Occipital lobe (tissue), 2 donors: ENCODE measurements around the gene COMMD9. TPM values are rescaled to one million over a fixed set of nuclear protein-coding genes. Genes with fewer than 3 reads are reported as not detected.
A peak's percentile ranks its signal among the peaks of the same experiment; 100 is the strongest.

Source experiments
- DNase-seq: peaks from one replicate; lab custom pipeline; 2025; lab: John Stamatoyannopoulos, UW
- total RNA-seq: library from RNA; depleted of rRNA; stranded (reverse); fragments of >200 nt; gene quantifications from one replicate; pipeline ENCODE4 v1.2.3, GENCODE V29; 2014

The COMMD9 gene
- total RNA-seq, 1 donor from 2014 or later, result 51.3 TPM

- no peak for DNase-seq
Observed at GRCh38 chr11:36296884-36297543, 7.8 kb upstream of the COMMD9 start.

GRCh38 chr11:36295926-36296325, 6.7 kb upstream of the COMMD9 start, which contains the start of gene PRR5L:
TSS of gene PRR5L (plus strand) at chr11:36296288. CDS start at chr11:36401122, 104,834 bp downstream.
- DNase-seq, result peak; percentile 37

GRCh38 chr11:36292311-36292722, 3.1 kb upstream of the COMMD9 start:
- no peak for DNase-seq

GRCh38 chr11:36288442-36289225, 590 bp downstream of the COMMD9 start:
- no peak for DNase-seq

- DNase-seq, result no peak
Observed at GRCh38 chr11:36282926-36283325, 6.3 kb downstream of the COMMD9 start.

DNA sequence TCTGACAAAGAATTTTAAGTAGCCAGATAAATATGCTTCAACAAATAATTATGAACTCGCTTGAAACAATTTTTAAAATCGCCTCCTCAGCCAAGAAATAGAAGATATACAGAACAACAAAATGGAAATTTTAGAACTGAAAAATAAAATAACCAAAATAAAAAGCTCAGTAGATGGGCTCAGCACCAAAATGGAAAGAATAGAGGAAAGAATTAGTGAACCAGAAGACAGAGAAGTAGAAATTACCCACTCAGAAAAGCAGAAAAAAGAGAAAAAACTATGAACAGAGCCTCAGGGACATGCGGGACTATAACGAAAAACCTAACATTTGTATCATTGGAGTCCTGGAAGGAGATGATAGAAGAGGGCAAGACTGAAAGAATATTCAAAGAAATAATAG, 7.4 kb downstream of the COMMD9 start:
- DNase-seq, result no peak

DNA sequence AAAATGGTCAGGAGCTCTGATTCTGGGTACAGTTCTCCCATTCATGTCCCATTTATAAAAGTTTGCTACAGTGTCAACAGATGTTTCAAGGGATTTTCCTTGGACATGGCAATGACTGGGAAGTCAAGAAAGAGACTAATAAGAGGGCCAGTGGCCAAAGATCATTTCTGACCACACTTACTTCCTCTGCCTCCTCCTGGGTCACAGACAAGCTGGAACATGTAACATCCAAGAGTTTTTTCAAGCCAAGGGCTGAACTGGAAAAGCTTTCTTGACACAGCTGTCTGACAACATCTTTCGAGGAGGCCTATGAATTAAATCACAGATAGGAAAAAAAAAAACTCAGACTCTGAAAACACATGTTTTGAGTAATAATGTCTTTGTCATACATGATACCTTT, 8.7 kb downstream of the COMMD9 start:
- DNase-seq, result no peak

DNA sequence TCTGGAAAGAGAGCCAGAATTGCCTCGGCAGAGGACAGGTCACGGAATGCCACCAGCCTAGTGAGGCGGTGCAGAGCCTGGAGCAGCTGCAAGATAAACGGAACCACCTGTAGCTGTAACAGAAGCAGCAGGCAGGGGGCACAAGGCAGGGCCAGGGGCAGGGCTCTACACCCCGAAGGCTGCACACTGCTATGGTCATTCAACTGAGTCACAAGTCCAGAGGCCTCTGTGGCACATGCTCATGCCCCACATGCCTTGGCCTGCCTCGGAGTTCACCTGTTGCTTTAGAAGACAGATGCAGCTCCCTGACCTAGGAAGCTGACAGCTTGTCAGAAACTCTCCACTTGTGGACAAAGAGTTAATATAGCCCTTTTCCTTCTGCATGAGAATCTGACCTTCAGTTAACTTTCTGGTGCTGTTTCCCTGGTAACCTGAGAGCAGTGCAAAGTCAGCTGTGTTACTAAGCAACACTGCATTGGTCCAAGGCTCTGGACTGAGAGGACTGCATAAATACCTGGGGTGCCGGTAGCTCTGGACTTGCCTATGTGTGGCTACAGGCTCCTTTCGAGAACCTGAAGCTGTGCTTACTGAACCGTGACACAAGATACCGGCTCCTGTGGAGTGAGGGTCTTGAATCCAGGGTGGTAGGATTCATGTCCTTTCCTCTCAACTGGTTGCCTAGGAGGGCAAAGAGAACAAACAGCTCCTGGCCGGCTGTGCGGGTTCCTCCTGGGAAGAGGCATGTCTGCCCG, 10.5 kb downstream of the COMMD9 start:
- no peak for DNase-seq

GRCh38 chr11:36274414-36274813, 14.8 kb downstream of the COMMD9 start:
- DNase-seq, result no peak

DNA sequence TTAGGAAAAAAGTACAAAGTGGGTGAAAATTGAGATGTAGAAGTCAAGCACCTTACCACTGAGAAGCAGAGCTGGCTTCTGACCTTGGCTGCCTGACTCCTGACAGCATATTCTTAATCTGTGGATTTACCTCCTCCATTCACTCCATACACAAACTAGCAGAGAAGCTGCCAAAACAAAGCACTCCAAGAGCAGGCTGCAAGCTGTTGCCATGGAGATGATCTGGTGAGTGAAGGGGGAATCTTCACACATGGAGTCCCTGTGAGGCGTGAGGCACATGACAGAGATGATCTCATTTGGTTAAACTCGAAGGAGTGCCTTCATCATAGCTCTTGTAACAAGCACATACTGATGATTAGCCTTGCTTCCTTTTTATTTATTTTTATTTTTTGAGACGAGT, 16.1 kb downstream of the COMMD9 start:
- peak; percentile 27 for DNase-seq

DNA sequence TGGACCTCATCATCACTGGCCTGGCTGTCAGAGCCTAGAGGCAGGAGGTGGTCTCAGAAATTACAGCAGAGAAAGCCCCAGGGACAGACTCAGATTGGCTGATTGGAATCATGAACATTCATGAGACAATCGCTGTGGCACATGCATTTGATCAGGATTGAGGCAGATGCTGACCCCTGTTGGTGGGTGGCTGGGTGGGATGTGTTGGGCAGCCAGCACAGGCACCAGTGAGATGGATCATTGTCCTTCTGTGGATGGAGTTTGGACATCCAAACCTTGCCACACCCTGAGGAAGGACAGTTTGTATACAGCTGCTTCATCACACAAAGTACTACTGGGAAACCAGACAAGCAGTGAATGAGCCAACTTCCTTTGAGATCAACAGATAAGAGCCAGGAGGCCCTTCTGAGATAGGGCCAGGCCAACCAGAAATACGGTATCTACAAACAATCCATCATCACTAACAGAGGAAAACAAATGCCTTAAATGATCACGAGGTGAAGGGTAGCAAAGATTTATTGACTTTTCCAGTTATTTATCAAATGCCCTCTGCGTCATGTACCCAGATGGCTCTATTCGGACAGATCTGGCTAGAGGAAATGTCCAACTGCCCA, 17.3 kb downstream of the COMMD9 start:
- no peak for DNase-seq

- no peak for DNase-seq
Observed at GRCh38 chr11:36270701-36271100, 18.5 kb downstream of the COMMD9 start.

DNA sequence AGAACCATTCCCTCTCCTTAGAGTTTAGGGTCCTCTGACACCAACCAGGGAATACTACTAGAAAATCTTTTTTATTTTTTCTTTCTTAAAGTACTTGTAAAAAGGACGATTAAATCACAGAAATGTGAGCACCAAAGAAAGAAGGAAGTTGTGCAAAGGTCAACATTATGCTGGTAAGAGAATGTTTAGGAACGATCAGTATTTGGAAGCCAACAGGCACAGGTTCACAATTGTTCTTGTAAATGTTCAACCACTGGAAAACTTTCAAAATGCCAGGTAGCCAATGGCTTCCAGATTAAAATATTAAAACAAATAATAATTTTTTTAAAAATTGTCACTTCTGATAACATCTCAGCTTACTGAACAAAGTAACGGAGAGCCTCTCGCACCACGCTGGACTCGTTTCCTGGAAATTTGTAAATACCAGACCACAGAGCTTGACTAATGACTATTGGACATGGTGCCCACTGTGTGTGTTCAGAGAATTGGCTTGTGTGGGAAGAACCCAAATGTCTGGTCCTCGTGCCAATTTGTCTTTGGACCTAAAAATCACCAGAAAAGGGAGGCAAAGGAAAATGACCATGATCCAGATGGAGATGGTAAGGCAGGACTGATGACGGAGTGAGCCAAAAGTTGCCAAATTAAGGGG, 20.8 kb downstream of the COMMD9 start:
- DNase-seq, result no peak

GRCh38 chr11:36266767-36267166, 22.5 kb downstream of the COMMD9 start:
- DNase-seq, result no peak

GRCh38 chr11:36265793-36266628, 23.2 kb downstream of the COMMD9 start:
- no peak for DNase-seq

DNA sequence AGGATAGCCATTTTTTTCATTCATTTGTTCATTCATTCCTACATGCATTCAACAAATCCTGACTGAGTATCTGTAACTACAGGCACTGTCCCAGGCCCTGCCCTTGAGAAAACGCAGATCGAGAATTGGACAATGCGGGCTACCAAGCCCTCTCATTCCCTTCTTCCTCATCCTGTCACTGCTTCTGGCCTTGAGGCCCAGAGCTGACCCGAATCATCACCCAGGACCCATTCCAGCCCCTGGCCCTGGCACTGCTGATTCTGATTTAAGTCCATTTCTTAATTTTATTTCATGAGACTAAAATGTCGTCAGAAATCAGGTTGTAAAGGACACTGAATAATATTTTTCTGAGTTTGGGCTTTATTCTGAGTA, 24.3 kb downstream of the COMMD9 start:
- DNase-seq, result no peak

DNA sequence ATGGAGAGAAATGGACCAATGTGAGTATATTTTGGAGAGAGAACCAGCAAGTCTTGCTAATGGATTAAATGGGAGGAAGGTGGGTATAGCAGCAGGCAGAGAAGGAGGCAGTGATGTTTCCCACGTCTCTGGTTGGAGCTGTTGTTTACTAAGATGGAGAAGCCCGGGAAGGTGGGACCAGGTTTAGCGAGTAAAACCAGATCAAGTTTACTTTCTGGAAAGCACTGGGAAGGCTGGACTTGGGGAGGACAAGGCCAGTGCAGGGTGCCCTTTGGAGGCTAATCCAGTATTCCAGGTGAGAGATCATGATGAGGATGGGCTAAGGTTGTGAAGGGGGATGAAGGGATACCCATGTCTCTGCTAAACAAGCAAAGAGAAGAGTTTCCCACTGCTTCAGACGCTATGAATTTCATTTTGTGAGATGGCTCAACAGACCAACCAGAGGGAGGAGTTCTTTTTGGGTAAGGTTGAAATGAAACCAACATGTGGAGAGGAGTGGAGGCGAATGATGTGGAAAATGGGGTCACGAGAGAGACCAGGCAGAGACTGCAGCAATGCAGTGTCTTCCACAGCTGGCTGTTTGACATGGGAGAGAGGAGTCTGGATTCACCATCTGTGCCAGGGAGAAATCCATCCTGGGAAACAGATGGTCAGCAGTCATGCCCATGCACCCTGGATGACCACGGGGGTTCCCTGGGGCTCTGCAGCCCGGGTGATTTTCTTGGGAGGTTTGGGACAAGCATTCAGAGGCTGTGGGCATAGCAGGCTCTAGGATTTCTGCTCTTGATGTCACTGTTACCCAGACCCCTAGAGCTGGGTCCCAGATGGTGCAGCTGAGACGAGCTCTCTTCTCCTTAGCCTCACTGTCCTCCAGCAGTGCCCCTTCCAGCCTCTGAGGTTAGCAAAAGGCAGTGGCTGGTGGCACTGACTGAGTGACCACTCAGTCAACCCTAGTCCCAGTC, 24.9 kb downstream of the COMMD9 start:
- no peak for DNase-seq

GRCh38 chr11:36261094-36261493, 28.1 kb downstream of the COMMD9 start:
- no peak for DNase-seq

DNA sequence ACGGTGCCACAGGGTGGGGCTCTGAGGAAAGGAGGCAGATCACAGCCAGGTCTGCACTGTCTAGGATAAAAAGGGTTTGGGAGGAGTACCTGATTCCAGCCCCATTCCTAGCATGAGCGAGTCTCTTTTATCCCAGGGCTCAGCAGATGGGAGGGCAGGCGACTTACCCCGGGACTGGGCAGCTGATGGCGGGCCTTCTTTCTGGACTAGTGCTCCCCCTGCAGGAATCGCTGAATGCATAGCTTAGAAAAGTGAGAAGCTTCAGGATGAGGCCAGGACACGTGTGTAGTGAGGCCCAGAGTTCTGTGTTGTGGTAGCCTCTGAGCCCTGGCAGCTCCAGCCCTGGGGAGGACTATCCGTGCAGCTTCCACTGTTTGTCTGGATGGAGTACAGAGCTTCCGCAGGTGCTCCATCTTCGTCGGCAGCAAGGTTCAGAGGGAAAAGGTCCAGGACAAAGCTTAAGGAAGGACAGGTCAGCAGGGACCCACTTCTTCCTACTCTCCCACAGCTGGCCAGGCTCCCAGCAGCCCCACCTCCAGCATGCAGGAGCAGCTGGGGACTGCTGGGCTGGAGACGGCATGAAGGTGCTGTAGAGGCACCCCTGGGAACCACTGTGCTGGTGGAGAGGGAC, 30.4 kb downstream of the COMMD9 start:
- DNase-seq, result peak; percentile 32
